Stomach smooth muscle (tissue), 2 donors: ENCODE measurements around the gene ZNF410.

Experiments used
- H3K27ac ChIP-seq: one replicate; pipeline ENCODE4 v1.7.0; 2013; ENCODE audit warnings: mild to moderate bottlenecking, low read length, inconsistent platforms
- H3K27me3 ChIP-seq, 2 donors: one replicate each; pipeline ENCODE4 v1.7.0; 2013; ENCODE audit warnings: low read length in 2 of 2; ENCODE audit not compliant: insufficient read depth in 2 of 2, control insufficient read depth in 1 of 2
- H3K36me3 ChIP-seq, 2 donors: one replicate each; pipeline ENCODE4 v1.7.0; 2013; ENCODE audit warnings: low read length in 2 of 2; ENCODE audit not compliant: control insufficient read depth in 2 of 2, insufficient read depth in 2 of 2
- H3K4me1 ChIP-seq: one replicate; pipeline ENCODE4 v1.7.0; 2013; ENCODE audit warnings: low read length; ENCODE audit not compliant: control insufficient read depth, insufficient read depth
- H3K4me3 ChIP-seq, 2 donors: one replicate each; pipeline ENCODE4 v1.7.0; 2013; ENCODE audit warnings: low read length in 2 of 2
- H3K9ac ChIP-seq, 2 donors: one replicate each; pipeline ENCODE4 v1.7.0; 2013; ENCODE audit warnings: low read length in 2 of 2, mild to moderate bottlenecking in 1 of 2
- H3K9me3 ChIP-seq, 2 donors: one replicate each; pipeline ENCODE4 v1.7.0; 2013; ENCODE audit warnings: low read length in 2 of 2; ENCODE audit not compliant: control insufficient read depth in 2 of 2
- donor health status: healthy.
- donor health status: Pancreatic carcinoma.

Gene ZNF410

GRCh38 chr14:73953731-73954130 is 67.1 kb downstream of the ZNF410 start:
- Histone ChIP-seq H3K9ac (no peak overlapping the region), H3K27me3 (no peaks in the 10 kb centered on the region), H3K4me1 (peaks cover 6% of the 10 kb centered on the region), H3K9me3 (no peaks in the 10 kb centered on the region), H3K4me3 (no peak overlapping the region), H3K27ac (no peak overlapping the region), H3K36me3 (peaks cover 26 to 35% of the 10 kb centered on the region in 2 donors)

GRCh38 chr14:73955674-73956073 is 69.0 kb downstream of the ZNF410 start:
- Histone ChIP-seq H3K27ac (no peak overlapping the region), H3K9me3 (no peaks in the 10 kb centered on the region), H3K4me1 (peaks cover 6% of the 10 kb centered on the region), H3K9ac (no peak overlapping the region), H3K4me3 (no peak overlapping the region), H3K36me3 (peaks cover 41 to 53% of the 10 kb centered on the region in 2 donors), H3K27me3 (no peaks in the 10 kb centered on the region)

- no peaks in the 10 kb centered on the region for H3K27me3 ChIP-seq
- no peaks in the 10 kb centered on the region for H3K9me3 ChIP-seq
- peaks cover 63 to 69% of the 10 kb centered on the region in 2 donors for H3K36me3 ChIP-seq
- H3K4me3 ChIP-seq = no peak overlapping the region
- H3K4me1 ChIP-seq = no peaks in the 10 kb centered on the region
- H3K9ac ChIP-seq = no peak overlapping the region
- H3K27ac ChIP-seq = no peak overlapping the region
Observed at GRCh38 chr14:73958591-73958990, 71.9 kb downstream of the ZNF410 start.

GRCh38 chr14:73961192-73961591 is 74.5 kb downstream of the ZNF410 start:
- Histone ChIP-seq H3K27ac (no peak overlapping the region), H3K9ac (no peak overlapping the region), H3K4me1 (no peaks in the 10 kb centered on the region), H3K36me3 (peaks cover 51 to 61% of the 10 kb centered on the region in 2 donors), H3K27me3 (no peaks in the 10 kb centered on the region), H3K4me3 (no peak overlapping the region), H3K9me3 (no peaks in the 10 kb centered on the region)

GRCh38 chr14:73965216-73965615 is 78.6 kb downstream of the ZNF410 start:
- Histone ChIP-seq H3K4me3 (no peak overlapping the region), H3K27me3 (no peaks in the 10 kb centered on the region), H3K27ac (no peak overlapping the region), H3K9me3 (no peaks in the 10 kb centered on the region), H3K36me3 (peaks cover 32 to 41% of the 10 kb centered on the region in 2 donors), H3K9ac (no peak overlapping the region), H3K4me1 (no peaks in the 10 kb centered on the region)

- Histone ChIP-seq H3K4me3 (no peak overlapping the region), H3K27ac (no peak overlapping the region), H3K36me3 (peaks cover 12 to 18% of the 10 kb centered on the region in 2 donors)
Observed at GRCh38 chr14:73968885-73969284, 82.2 kb downstream of the ZNF410 start.

GRCh38 chr14:73973497-73973896 is 86.8 kb downstream of the ZNF410 start:
- no peaks in the 10 kb centered on the region for H3K27me3 ChIP-seq
- H3K4me3 ChIP-seq = no peak overlapping the region
- H3K9me3 ChIP-seq = no peaks in the 10 kb centered on the region
- H3K4me1 ChIP-seq = no peaks in the 10 kb centered on the region
- peaks cover 18 to 22% of the 10 kb centered on the region in 2 donors for H3K36me3 ChIP-seq
- no peak overlapping the region for H3K27ac ChIP-seq
- no peak overlapping the region for H3K9ac ChIP-seq

More at GRCh38 chr14:73968885-73969284, 82.2 kb downstream of the ZNF410 start:
- Histone ChIP-seq H3K9me3 (no peaks in the 10 kb centered on the region), H3K4me1 (no peaks in the 10 kb centered on the region), H3K27me3 (no peaks in the 10 kb centered on the region), H3K9ac (no peak overlapping the region)

- Histone ChIP-seq H3K27ac (no peak overlapping the region), H3K4me3 (no peak overlapping the region), H3K9me3 (no peaks in the 10 kb centered on the region), H3K9ac (no peak overlapping the region), H3K27me3 (no peaks in the 10 kb centered on the region), H3K4me1 (no peaks in the 10 kb centered on the region), H3K36me3 (peaks cover 9 to 16% of the 10 kb centered on the region in 2 donors)
Observed at GRCh38 chr14:73976125-73976524, 89.5 kb downstream of the ZNF410 start.

GRCh38 chr14:73977896-73978295 is 91.2 kb downstream of the ZNF410 start:
- Histone ChIP-seq H3K36me3 (peaks cover 6 to 16% of the 10 kb centered on the region in 2 donors), H3K27me3 (no peaks in the 10 kb centered on the region), H3K9me3 (no peaks in the 10 kb centered on the region), H3K9ac (no peak overlapping the region), H3K4me3 (no peak overlapping the region), H3K4me1 (no peaks in the 10 kb centered on the region), H3K27ac (no peak overlapping the region)
